H1 (cell line): Measurements from ENCODE around the gene TLNRD1. TPM values are rescaled to one million over a fixed set of nuclear protein-coding genes. Genes with fewer than 3 reads are reported as not detected.

Source experiments
- CTCF ChIA-PET: fragments of 300-600 bp; sonication (Branson Sonifier 250); formaldehyde crosslinking; loops from one replicate; lab custom pipeline; 2021; ENCODE audit not compliant: partially characterized antibody; lab: Charles Lee
- POLR2A ChIA-PET: fragments of 300-600 bp; sonication (Branson Sonifier 250); formaldehyde crosslinking; loops from one replicate; lab custom pipeline; 2021; ENCODE audit warnings: inconsistent platforms; ENCODE audit not compliant: partially characterized antibody; lab: Charles Lee
- DNase-seq, 2 experiments: peaks; one replicate each; pipeline versions ENCODE4 v3.0.0 to v3.0.0-alpha.2; 2010 to 2022; ENCODE audit warnings: low spot score in 2 of 2, low read depth in 1 of 2, mixed read lengths in 1 of 2
- FAIRE-seq: peaks from 2 replicates; lab custom pipeline; 2011; peaks lifted over from hg19 to GRCh38; lab: Jason Lieb, UNC
- H2AFZ ChIP-seq: 2 replicates; pipeline ENCODE4 v1.8.1; 2012; ENCODE audit warnings: low read length, inconsistent platforms
- H2AK5ac ChIP-seq: 2 replicates; pipeline ENCODE4 v1.6.1; 2013; ENCODE audit warnings: low read depth, low read length
- H2BK120ac ChIP-seq: replicated peaks from 2 replicates; pipeline ENCODE3; 2013; ENCODE audit warnings: low read depth, low read length, inconsistent platforms
- H2BK12ac ChIP-seq: 2 replicates; pipeline ENCODE4 v1.6.1; 2013; ENCODE audit warnings: low read depth, low read length
- H2BK15ac ChIP-seq: 2 replicates; pipeline ENCODE4 v1.6.1; 2013; ENCODE audit warnings: low read length
- H2BK20ac ChIP-seq: 2 replicates; pipeline ENCODE4 v1.6.1; 2013; ENCODE audit warnings: low read length
- H2BK5ac ChIP-seq: 2 replicates; pipeline ENCODE4 v1.6.1; 2013; ENCODE audit warnings: low read depth, low read length
- H3K14ac ChIP-seq: 2 replicates; pipeline ENCODE4 v1.6.1; 2013; ENCODE audit warnings: inconsistent platforms; ENCODE audit not compliant: insufficient read length
- H3K18ac ChIP-seq: 2 replicates; pipeline ENCODE4 v1.6.1; 2013; ENCODE audit warnings: low read length; ENCODE audit errors: extremely low read depth
- H3K23ac ChIP-seq: 2 replicates; pipeline ENCODE4 v1.6.1; 2013; ENCODE audit warnings: inconsistent platforms; ENCODE audit not compliant: insufficient read length
- H3K23me2 ChIP-seq: 2 replicates; pipeline ENCODE4 v1.6.1; 2013; ENCODE audit warnings: low read depth, low read length
- H3K27ac ChIP-seq: 2 replicates; pipeline ENCODE4 v1.6.1; 2011; ENCODE audit warnings: low read depth, low read length, inconsistent platforms
- H3K27me3 ChIP-seq, 4 experiments: replicated peaks in 1 of 4; 1 replicate in 1 of 4; 2 replicates in 3 of 4; pipeline versions ENCODE4 v1.6.1 to v1.8.1; 2011 to 2013; ENCODE audit warnings: low read length in 3 of 4, mild to moderate bottlenecking in 3 of 4, inconsistent platforms in 2 of 4, mixed read lengths in 2 of 4, moderate library complexity in 1 of 4; ENCODE audit not compliant: control insufficient read depth in 3 of 4, insufficient read depth in 3 of 4; ENCODE audit errors: extremely low read depth in 1 of 4
- H3K36me3 ChIP-seq, 4 experiments: 2 replicates each; pipeline versions ENCODE4 v1.6.1 to v1.8.1; 2011 to 2013; ENCODE audit warnings: mild to moderate bottlenecking in 4 of 4, low read length in 3 of 4, moderate library complexity in 2 of 4, control low read depth in 1 of 4, inconsistent platforms in 1 of 4; ENCODE audit not compliant: insufficient read depth in 4 of 4, control insufficient read depth in 2 of 4
- H3K4ac ChIP-seq: replicated peaks from 2 replicates; pipeline ENCODE3; 2013; ENCODE audit warnings: low read length, low read depth, mixed read lengths, inconsistent platforms; ENCODE audit not compliant: insufficient read length
- H3K4me1 ChIP-seq, 4 experiments: replicated peaks in 1 of 4; 1 replicate in 1 of 4; 2 replicates in 3 of 4; pipeline versions ENCODE4 v1.6.1 to v1.8.1; 2011 to 2013; ENCODE audit warnings: low read length in 3 of 4, inconsistent platforms in 2 of 4, mixed read lengths in 1 of 4; ENCODE audit not compliant: insufficient read depth in 4 of 4, control insufficient read depth in 3 of 4
- H3K4me2 ChIP-seq, 2 experiments: 2 replicates each; pipeline versions ENCODE4 v1.6.1 to v1.8.1; 2011 to 2013; ENCODE audit warnings: low read depth in 2 of 2, low read length in 2 of 2, control low read depth in 1 of 2, inconsistent platforms in 1 of 2, mild to moderate bottlenecking in 1 of 2; ENCODE audit not compliant: insufficient read depth in 1 of 2
- H3K4me3 ChIP-seq, 4 experiments: fragments of 200-600, 300-600 bp in 1 of 4; sonication (generic), shearing (Covaris generic), sonication (Bioruptor Twin) in 1 of 4; 2 replicates each; pipeline versions ENCODE4 v1.5.1 to v1.8.1; 2011 to 2016; ENCODE audit warnings: low read length in 4 of 4, low read depth in 3 of 4, control low read depth in 2 of 4, inconsistent platforms in 2 of 4, mild to moderate bottlenecking in 2 of 4, mixed read lengths in 1 of 4, moderate library complexity in 1 of 4; ENCODE audit not compliant: insufficient read depth in 2 of 4; ENCODE audit errors: extremely low read depth in 1 of 4
- H3K56ac ChIP-seq: replicated peaks from 2 replicates; pipeline ENCODE3; 2013; ENCODE audit warnings: low read depth, mild to moderate bottlenecking, mixed read lengths, low read length, inconsistent platforms; ENCODE audit not compliant: insufficient read length
- H3K79me1 ChIP-seq: 2 replicates; pipeline ENCODE4 v1.6.1; 2013; ENCODE audit warnings: low read depth, low read length, control low read depth
- H3K79me2 ChIP-seq, 2 experiments: 2 replicates each; pipeline versions ENCODE4 v1.6.1 to v1.8.1; 2012 to 2013; ENCODE audit warnings: low read length in 2 of 2, mild to moderate bottlenecking in 2 of 2, inconsistent platforms in 1 of 2; ENCODE audit not compliant: insufficient read depth in 2 of 2, control insufficient read depth in 1 of 2
- H3K9ac ChIP-seq, 4 experiments: replicated peaks in 1 of 4; 1 replicate in 1 of 4; 2 replicates in 3 of 4; pipeline versions ENCODE4 v1.6.1 to v1.8.1; 2011 to 2013; ENCODE audit warnings: low read depth in 3 of 4, low read length in 3 of 4, control low read depth in 2 of 4, mild to moderate bottlenecking in 2 of 4, moderate library complexity in 2 of 4, inconsistent platforms in 1 of 4; ENCODE audit errors: extremely low read depth in 1 of 4
- H3K9me3 ChIP-seq, 2 experiments: 2 replicates each; pipeline versions ENCODE4 v1.6.1 to v1.8.1; 2012 to 2013; ENCODE audit warnings: mild to moderate bottlenecking in 2 of 2, moderate library complexity in 2 of 2, control low read depth in 1 of 2, inconsistent platforms in 1 of 2, low read depth in 1 of 2, low read length in 1 of 2, mixed read lengths in 1 of 2; ENCODE audit not compliant: insufficient read depth in 2 of 2
- H4K20me1 ChIP-seq, 2 experiments: replicated peaks in 1 of 2; 2 replicates each; pipeline versions ENCODE3 to v1.8.1; 2011 to 2013; ENCODE audit warnings: inconsistent platforms in 2 of 2, low read length in 2 of 2, mild to moderate bottlenecking in 1 of 2; ENCODE audit not compliant: insufficient read depth in 2 of 2, control insufficient read depth in 1 of 2
- H4K5ac ChIP-seq: 2 replicates; pipeline ENCODE4 v1.6.1; 2013; ENCODE audit warnings: low read length, low read depth, mixed read lengths, inconsistent platforms; ENCODE audit not compliant: insufficient read length
- H4K8ac ChIP-seq: 2 replicates; pipeline ENCODE4 v1.8.0; 2013; ENCODE audit warnings: mild to moderate bottlenecking, moderate library complexity, low read length, inconsistent platforms; ENCODE audit not compliant: insufficient read depth; ENCODE audit errors: extremely low read depth
- H4K91ac ChIP-seq: replicated peaks from 2 replicates; pipeline ENCODE3; 2013; ENCODE audit warnings: low read length, mixed read lengths, inconsistent platforms; ENCODE audit not compliant: insufficient read length
- BRCA1 ChIP-seq: IDR thresholded peaks from 2 replicates; pipeline ENCODE4 v1.6.1; 2012; ENCODE audit warnings: low read depth, low read length, improper control_type of control experiment
- CTBP2 ChIP-seq: IDR thresholded peaks from 2 replicates; pipeline ENCODE4 v1.7.0; 2011; ENCODE audit warnings: borderline replicate concordance, mild to moderate bottlenecking, moderate library complexity, mixed read lengths, low read length; ENCODE audit not compliant: insufficient read depth, insufficient read length
- EGR1 ChIP-seq: IDR thresholded peaks from 2 replicates; pipeline ENCODE4 v1.6.1; 2011; ENCODE audit warnings: low read depth, low read length, borderline replicate concordance
- EP300 ChIP-seq, 2 experiments: IDR thresholded peaks; 1 replicate in 1 of 2; 2 replicates in 1 of 2; pipeline ENCODE4 v1.6.1; 2011 to 2012; ENCODE audit warnings: low read depth in 2 of 2, low read length in 2 of 2, mild to moderate bottlenecking in 2 of 2, borderline replicate concordance in 1 of 2, inconsistent platforms in 1 of 2, moderate library complexity in 1 of 2
- HDAC2 ChIP-seq, 2 experiments: fragments of 300-600 bp in 1 of 2; sonication (generic) in 1 of 2; IDR thresholded peaks; 2 replicates each; pipeline ENCODE4 v1.6.1; 2011 to 2012; ENCODE audit warnings: low read depth in 2 of 2, low read length in 2 of 2, mild to moderate bottlenecking in 2 of 2, moderate library complexity in 2 of 2, borderline replicate concordance in 1 of 2, inconsistent platforms in 1 of 2
- JUN ChIP-seq: IDR thresholded peaks from 2 replicates; pipeline ENCODE4 v1.6.1; 2011; ENCODE audit warnings: low read depth, mild to moderate bottlenecking, improper control_type of control experiment, low read length
- PHF8 ChIP-seq: fragments of 200-600 bp; sonication (generic); conservative IDR thresholded peaks from 2 replicates; pipeline ENCODE4 v1.7.1; 2012; ENCODE audit warnings: low read depth, mild to moderate bottlenecking, inconsistent platforms, low read length, moderate library complexity
- SAP30 ChIP-seq: fragments of 300-600 bp; sonication (generic); IDR thresholded peaks from 2 replicates; pipeline ENCODE4 v1.7.1; 2012; ENCODE audit warnings: low read length, moderate library complexity, mild to moderate bottlenecking, inconsistent platforms; ENCODE audit not compliant: insufficient read depth, insufficient replicate concordance
- SP1 ChIP-seq: IDR thresholded peaks from 2 replicates; pipeline ENCODE4 v1.6.1; 2011; ENCODE audit warnings: low read depth, low read length
- SP2 ChIP-seq: IDR thresholded peaks from 2 replicates; pipeline ENCODE4 v1.6.1; 2012; ENCODE audit warnings: mild to moderate bottlenecking, low read length, inconsistent platforms
- TCF12 ChIP-seq: IDR thresholded peaks from 2 replicates; pipeline ENCODE4 v1.6.1; 2011; ENCODE audit warnings: low read depth, mild to moderate bottlenecking, low read length
- YY1 ChIP-seq: IDR thresholded peaks from 2 replicates; pipeline ENCODE4 v1.6.1; 2011; ENCODE audit warnings: low read depth, mild to moderate bottlenecking, low read length
- whole genome bisulfite sequencing, 2 experiments: shearing (Covaris generic) in 1 of 2; methylation state at CpG; one replicate each; pipeline versions ENCODE4 v1.1.6 to v1.1.7; 2013 to 2015; ENCODE audit warnings: low lambda C conversion rate in 2 of 2, mixed read lengths in 2 of 2, inconsistent platforms in 1 of 2, low coverage in 1 of 2, missing lambda C conversion rate in 1 of 2; ENCODE audit not compliant: insufficient replicate concordance in 2 of 2, insufficient coverage in 1 of 2, insufficient read length in 1 of 2; ENCODE audit errors: extremely low coverage in 1 of 2, missing lambda C conversion rate in 1 of 2; 5-methylcytosine and 5-hydroxymethylcytosine counted together
- polyA plus RNA-seq, 7 experiments: library from polyadenylated mRNA; depleted of rRNA in 3 of 7; stranded (reverse) in 5 of 7; unstranded in 2 of 7; fragments of >200 nt in 5 of 7; fragments of 200-250 nt in 2 of 7; gene quantifications; 1 replicate in 5 of 7; 2 replicates in 1 of 7; 4 replicates in 1 of 7; pipeline versions ENCODE4 v1.2.1 to v1.2.3, GENCODE V29; 2011 to 2013; ENCODE audit warnings: missing spikeins in 2 of 7, mixed read lengths in 2 of 7
- total RNA-seq: library from RNA; stranded (reverse); fragmentation: NEBNext Ultra II Directional; extraction: Animal tissue kit (Norgen Biotek cat#: 25700); gene quantifications from 2 replicates; pipeline ENCODE4 v1.2.1, GENCODE V29; 2021

TLNRD1 gene
- total and polyA plus RNA-seq, 2 of the 8 experiments (the other 6 are each of a cell fraction or from before 2014, with no cell fraction given), result 12.2 to 20.5 TPM

DNA sequence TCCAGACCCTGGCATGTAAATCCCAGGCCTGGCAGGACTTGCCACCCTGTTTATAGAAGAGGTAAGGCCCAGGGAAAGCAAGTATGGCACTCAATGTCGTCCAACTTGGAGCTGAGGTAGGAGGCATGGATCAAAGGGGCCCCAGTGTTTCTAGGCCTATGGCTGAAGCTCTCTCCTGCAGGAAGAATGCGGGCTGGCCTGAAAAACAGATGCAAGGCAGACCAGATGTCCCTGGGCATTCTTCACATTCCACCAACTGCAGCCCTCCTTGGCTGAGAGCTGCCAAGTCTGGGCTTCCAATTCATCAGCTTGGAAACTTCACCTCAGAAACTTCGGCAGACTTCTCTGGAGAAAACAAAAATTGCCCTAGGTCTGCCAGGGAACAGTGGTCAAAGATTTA lies 33.3 kb upstream of the TLNRD1 start:
- Histone ChIP-seq H2AK5ac (peak overlapping the region; percentile 94; the same call in 1 of the 2 replicates), H2BK12ac (peak overlapping the region; percentile 94; the same call in 1 of the 2 replicates), H3K27ac (peak overlapping the region; percentile 62; the same call in 1 of the 2 replicates), H3K4me3 (peak overlapping the region in 1 of 4 experiments; percentile 1; a peak in 1 of 8 replicates), H4K91ac (no peak overlapping the region), H2BK20ac (peak overlapping the region; percentile 90; the same call in 1 of the 2 replicates), H3K56ac (no peak overlapping the region), H3K4ac (peak overlapping the region; percentile 74), H3K4me2 (peak overlapping the region; percentile 42 to 57), H2BK120ac (no peak overlapping the region), H3K23me2 (no peaks in the 10 kb centered on the region), H3K23ac (no peak overlapping the region), H3K4me1 (peaks cover 13 to 30% (median 21%) of the 10 kb centered on the region in 4 experiments), H4K20me1 (peaks cover 0 to 8% of the 10 kb centered on the region in 2 experiments), H3K9ac (no peak overlapping the region), H2BK5ac (peak overlapping the region; percentile 94), H3K79me1 (peaks cover 2% of the 10 kb centered on the region; the same call in 1 of the 2 replicates), H2AFZ (no peak overlapping the region), H4K8ac (no peak overlapping the region), H3K27me3 (no peaks in the 10 kb centered on the region), H3K79me2 (peaks cover 0 to 2% of the 10 kb centered on the region in 2 experiments; a peak in 1 of 4 replicates), H3K14ac (no peak overlapping the region), H2BK15ac (no peak overlapping the region), H3K36me3 (peaks cover 0 to 3% (median 0%) of the 10 kb centered on the region in 4 experiments; a peak in 1 of 8 replicates), H3K18ac (peak overlapping the region; percentile 73; the same call in 1 of the 2 replicates), H3K9me3 (no peaks in the 10 kb centered on the region), H4K5ac (no peak overlapping the region)
- CTCF ChIA-PET, result interaction anchor here (0.7 to 5.9 kb wide), 20 partner anchors 9 to 399 kb away, joined by 3 to 94 read pairs (median 6); partner anchors contain the start of gene CEMIP
- 52% methylated on average over 3 of the region's 3 CpGs; no CpG with 5 or more reads in 1 of the 2 experiments for WGBS, 2 experiments
- POLR2A ChIA-PET, result interaction anchor here (0.7 to 1.6 kb wide), 7 partner anchors 9 to 136 kb away, joined by 3 to 7 read pairs (median 4); no protein-coding TSS in a partner anchor
- FAIRE-seq, result no peak
- peak; percentile 54 to 59 for DNase-seq
- no peak for TF ChIP-seq JUN
- peak; percentile 98 for TF ChIP-seq TCF12
- peak; percentile 60 for TF ChIP-seq CTBP2
- peak; percentile 72; the same call in 1 of the 2 replicates for TF ChIP-seq SP1
- TF ChIP-seq SAP30, result no peak
- no peak for TF ChIP-seq HDAC2 (IDR thresholded peaks at IDR 0.05; ENCODE audit: borderline replicate concordance in 1 of 2, low read depth in 2 of 2, low read length in 2 of 2)
- no peak for TF ChIP-seq SP2
- peak; percentile 56; the same call in 1 of the 2 replicates for TF ChIP-seq YY1
- no peak for TF ChIP-seq EGR1
- TF ChIP-seq BRCA1, result no peak
- peak in 1 of 2 experiments; percentile 46; a peak in 1 of 3 replicates for TF ChIP-seq EP300 (IDR thresholded peaks at IDR 0.05; ENCODE audit: borderline replicate concordance in 1 of 2, low read depth in 2 of 2, low read length in 2 of 2)
- TF ChIP-seq PHF8, result no peak
